IMR-90 (cell line): ENCODE data around the gene PRXL2B. TPM values are rescaled to one million over a fixed set of nuclear protein-coding genes. Genes with fewer than 3 reads are reported as not detected.

Experiments used
- ATAC-seq: fragments of 200-7000 bp; cut with Tn5 transposase; 2 replicates; pipeline ENCODE4 v1.9.1; 2020; ENCODE audit warnings: low read depth, mild to moderate bottlenecking, moderate library complexity
- BruUV-seq: library from RNA; stranded (reverse); fragments of 400-500 nt; replicated peaks from 2 replicates; lab custom pipeline; 2021; lab: Mats Ljungman, UMichigan
- CTCF ChIA-PET: fragments of 300-600 bp; formaldehyde crosslinking; extraction: SDS; loops from one replicate; lab custom pipeline; 2021; ENCODE audit warnings: antibody characterized with exemption; lab: Yijun Ruan, JAX
- POLR2A ChIA-PET: fragments of 300-600 bp; sonication (Branson Sonifier 250); formaldehyde crosslinking; loops from one replicate; lab custom pipeline; 2022; ENCODE audit warnings: antibody characterized with exemption; ENCODE audit not compliant: unreplicated experiment; lab: Charles Lee
- DNase-seq: peaks from one replicate; pipeline ENCODE4 v3.0.0; 2013
- H2AFZ ChIP-seq: replicated peaks from 2 replicates; pipeline ENCODE3; 2013; ENCODE audit warnings: low read length, mild to moderate bottlenecking; ENCODE audit not compliant: poor library complexity
- H2AK5ac ChIP-seq: 2 replicates; pipeline ENCODE4 v1.6.1; 2013; ENCODE audit warnings: low read depth, low read length, inconsistent platforms
- H2AK9ac ChIP-seq: replicated peaks from 2 replicates; pipeline ENCODE3; 2013; ENCODE audit warnings: mild to moderate bottlenecking, low read depth, low read length, moderate library complexity; ENCODE audit not compliant: poor library complexity
- H2BK120ac ChIP-seq: 2 replicates; pipeline ENCODE4 v1.6.1; 2013; ENCODE audit warnings: low read depth, low read length, inconsistent platforms
- H2BK15ac ChIP-seq: 3 replicates; pipeline ENCODE4 v1.6.1; 2013; ENCODE audit warnings: low read depth, low read length, inconsistent platforms
- H2BK20ac ChIP-seq: 2 replicates; pipeline ENCODE4 v1.6.1; 2013; ENCODE audit warnings: low read depth, mild to moderate bottlenecking, inconsistent platforms, low read length, moderate library complexity
- H2BK5ac ChIP-seq: 2 replicates; pipeline ENCODE4 v1.6.1; 2013; ENCODE audit warnings: mild to moderate bottlenecking, low read depth, low read length, inconsistent platforms; ENCODE audit not compliant: poor library complexity, severe bottlenecking
- H3K14ac ChIP-seq: replicated peaks from 2 replicates; pipeline ENCODE4 v1.6.1; 2013; ENCODE audit warnings: low read depth, low read length, inconsistent platforms
- H3K18ac ChIP-seq: 2 replicates; pipeline ENCODE4 v1.6.1; 2013; ENCODE audit warnings: low read depth, low read length, control low read depth
- H3K23ac ChIP-seq: 2 replicates; pipeline ENCODE4 v1.6.1; 2013; ENCODE audit warnings: low read depth, low read length, inconsistent platforms
- H3K27ac ChIP-seq: 2 replicates; pipeline ENCODE4 v1.5.1; 2013; ENCODE audit warnings: mild to moderate bottlenecking, control low read depth, low read length; ENCODE audit not compliant: insufficient read depth
- H3K27me3 ChIP-seq: 2 replicates; pipeline ENCODE4 v1.6.1; 2013; ENCODE audit warnings: low read length; ENCODE audit not compliant: control insufficient read depth, insufficient read depth
- H3K36me3 ChIP-seq: 2 replicates; pipeline ENCODE4 v1.6.1; 2013; ENCODE audit warnings: low read length, mixed read lengths; ENCODE audit not compliant: control insufficient read depth, insufficient read depth
- H3K4ac ChIP-seq: 2 replicates; pipeline ENCODE4 v1.6.1; 2013; ENCODE audit warnings: low read depth, low read length, inconsistent platforms
- H3K4me1 ChIP-seq: 2 replicates; pipeline ENCODE4 v1.6.1; 2013; ENCODE audit warnings: low read length, mixed read lengths; ENCODE audit not compliant: control insufficient read depth, insufficient read depth
- H3K4me2 ChIP-seq: 2 replicates; pipeline ENCODE4 v1.6.1; 2013; ENCODE audit warnings: low read depth, mild to moderate bottlenecking, control low read depth, low read length, moderate library complexity
- H3K4me3 ChIP-seq: 2 replicates; pipeline ENCODE4 v1.5.1; 2013; ENCODE audit warnings: low read depth, mild to moderate bottlenecking, control low read depth, low read length, moderate library complexity; ENCODE audit not compliant: insufficient read depth
- H3K56ac ChIP-seq: 2 replicates; pipeline ENCODE4 v1.6.1; 2013; ENCODE audit warnings: low read length, inconsistent platforms; ENCODE audit not compliant: insufficient read depth; ENCODE audit errors: extremely low read depth
- H3K79me1 ChIP-seq, 2 experiments: 2 replicates each; pipeline ENCODE4 v1.6.1; 2013; ENCODE audit warnings: low read length in 2 of 2, inconsistent platforms in 1 of 2, low read depth in 1 of 2
- H3K9ac ChIP-seq: 2 replicates; pipeline ENCODE4 v1.6.1; 2013; ENCODE audit warnings: low read depth, low read length, control low read depth
- H3K9me1 ChIP-seq: 2 replicates; pipeline ENCODE4 v1.6.1; 2013; ENCODE audit warnings: low read length, inconsistent platforms; ENCODE audit not compliant: insufficient read depth
- H3K9me3 ChIP-seq: 2 replicates; pipeline ENCODE4 v1.6.1; 2013; ENCODE audit warnings: low read length; ENCODE audit not compliant: control insufficient read depth, insufficient read depth
- H4K20me1 ChIP-seq: 2 replicates; pipeline ENCODE4 v1.6.1; 2013; ENCODE audit warnings: low read length, inconsistent platforms; ENCODE audit not compliant: insufficient read depth
- H4K5ac ChIP-seq: 2 replicates; pipeline ENCODE4 v1.6.1; 2013; ENCODE audit warnings: mild to moderate bottlenecking, low read depth, low read length, control low read depth
- H4K8ac ChIP-seq, 2 experiments: 2 replicates each; pipeline ENCODE4 v1.6.1; 2013; ENCODE audit warnings: low read depth in 2 of 2, low read length in 2 of 2, control low read depth in 1 of 2, inconsistent platforms in 1 of 2
- H4K91ac ChIP-seq: 2 replicates; pipeline ENCODE4 v1.6.1; 2013; ENCODE audit warnings: low read depth, low read length, inconsistent platforms; ENCODE audit not compliant: insufficient read depth
- BHLHE40 ChIP-seq: fragments of 150-350 bp; IDR thresholded peaks from 2 replicates; pipeline ENCODE4 v1.6.1; 2016; ENCODE audit warnings: mild to moderate bottlenecking, low read depth, low read length
- CEBPB ChIP-seq: IDR thresholded peaks from 2 replicates; pipeline ENCODE4 v1.6.1; 2012; ENCODE audit warnings: low read depth, low read length, improper control_type of control experiment
- CHD1 ChIP-seq: IDR thresholded peaks from 2 replicates; pipeline ENCODE4 v1.6.1; 2012; ENCODE audit warnings: low read depth, low read length, improper control_type of control experiment
- FOS ChIP-seq: fragments of 150-350 bp; IDR thresholded peaks from 2 replicates; pipeline ENCODE4 v1.6.1; 2016; ENCODE audit warnings: low read depth, low read length
- MAFK ChIP-seq: IDR thresholded peaks from 2 replicates; pipeline ENCODE4 v1.6.1; 2012; ENCODE audit warnings: low read depth, low read length, improper control_type of control experiment
- MAZ ChIP-seq: IDR thresholded peaks from 2 replicates; pipeline ENCODE4 v1.6.1; 2012; ENCODE audit warnings: low read depth, mild to moderate bottlenecking, low read length, improper control_type of control experiment, moderate library complexity, borderline replicate concordance
- NFE2L2 ChIP-seq: fragments of 150-350 bp; IDR thresholded peaks from 2 replicates; pipeline ENCODE4 v1.6.1; 2016; ENCODE audit warnings: low read depth, mild to moderate bottlenecking, low read length
- POLR2A ChIP-seq: IDR thresholded peaks from 2 replicates; pipeline ENCODE4 v1.6.1; 2012; ENCODE audit warnings: mild to moderate bottlenecking, low read depth, low read length
- RAD21 ChIP-seq: IDR thresholded peaks from 2 replicates; pipeline ENCODE4 v1.6.1; 2012; ENCODE audit warnings: low read length, improper control_type of control experiment
- RCOR1 ChIP-seq: IDR thresholded peaks from 2 replicates; pipeline ENCODE4 v1.6.1; 2012; ENCODE audit warnings: mild to moderate bottlenecking, low read length, improper control_type of control experiment; ENCODE audit not compliant: insufficient replicate concordance
- RFX5 ChIP-seq: IDR thresholded peaks from 2 replicates; pipeline ENCODE4 v1.8.0; 2012; ENCODE audit warnings: low read depth, mild to moderate bottlenecking, low read length, moderate library complexity
- SMC3 ChIP-seq: fragments of 150-350 bp; IDR thresholded peaks from 2 replicates; pipeline ENCODE4 v1.6.1; 2016; ENCODE audit warnings: low read depth, mild to moderate bottlenecking, antibody characterized with exemption, low read length, moderate library complexity
- WGBS, 2 experiments: methylation state at CpG; one replicate each; pipeline versions ENCODE4 v1.1.5 to v1.1.7; 2013; ENCODE audit warnings: missing lambda C conversion rate in 2 of 2; ENCODE audit not compliant: insufficient read length in 1 of 2; ENCODE audit errors: extremely low coverage in 2 of 2; 5-methylcytosine and 5-hydroxymethylcytosine counted together
- dilution Hi-C: fragments of 300-500 bp; cut with HindIII; formaldehyde crosslinking; loops from one replicate; pipeline ENCODE4 v1.14.3; 2018; ENCODE audit warnings: low sequenced_read_pairs; ENCODE audit not compliant: unreplicated experiment
- in situ Hi-C: fragments of 300-500 bp; cut with MboI; formaldehyde crosslinking; loops from 3 replicates; pipeline ENCODE4 v1.14.3; 2019; ENCODE audit warnings: low sequenced_read_pairs, inconsistent platforms, mixed read lengths
- intact Hi-C: fragments of 100-400 bp; cut with micrococcal nuclease; formaldehyde crosslinking; loops from 2 replicates; pipeline ENCODE4 v1.10.0; 2022
- polyA plus RNA-seq, 3 experiments: library from polyadenylated mRNA; depleted of rRNA; stranded (reverse); fragments of >200 nt; gene quantifications; 2 replicates each; pipeline ENCODE4 v1.2.3, GENCODE V29; 2012; ENCODE audit warnings: low replicate concordance in 1 of 3
- total RNA-seq: library from RNA; depleted of rRNA; stranded (reverse); fragments of >200 nt; gene quantifications from 2 replicates; pipeline ENCODE4 v1.2.3, GENCODE V29; 2012
- TF ChIP-seq, protein P1 (sequence below): fragments of 150-350 bp; IDR thresholded peaks from 2 replicates; pipeline ENCODE4 v1.6.1; 2016; ENCODE audit warnings: low read depth, mild to moderate bottlenecking, low read length, moderate library complexity, borderline replicate concordance
- TF ChIP-seq, protein P2 (sequence below): conservative IDR thresholded peaks from 2 replicates; pipeline ENCODE4 v1.5.1; 2012; ENCODE audit warnings: mild to moderate bottlenecking, low read depth, low read length, improper control_type of control experiment
- TF ChIP-seq, protein P3 (sequence below): fragments of 150-350 bp; IDR thresholded peaks from 2 replicates; pipeline ENCODE4 v1.6.1; 2017; ENCODE audit warnings: mild to moderate bottlenecking, antibody characterized with exemption, low read length, low read depth

PRXL2B gene
- total and polyA plus RNA-seq, 2 of the 4 experiments (the other 2 are of a cell fraction) = 10.9 to 22.3 TPM

DNA sequence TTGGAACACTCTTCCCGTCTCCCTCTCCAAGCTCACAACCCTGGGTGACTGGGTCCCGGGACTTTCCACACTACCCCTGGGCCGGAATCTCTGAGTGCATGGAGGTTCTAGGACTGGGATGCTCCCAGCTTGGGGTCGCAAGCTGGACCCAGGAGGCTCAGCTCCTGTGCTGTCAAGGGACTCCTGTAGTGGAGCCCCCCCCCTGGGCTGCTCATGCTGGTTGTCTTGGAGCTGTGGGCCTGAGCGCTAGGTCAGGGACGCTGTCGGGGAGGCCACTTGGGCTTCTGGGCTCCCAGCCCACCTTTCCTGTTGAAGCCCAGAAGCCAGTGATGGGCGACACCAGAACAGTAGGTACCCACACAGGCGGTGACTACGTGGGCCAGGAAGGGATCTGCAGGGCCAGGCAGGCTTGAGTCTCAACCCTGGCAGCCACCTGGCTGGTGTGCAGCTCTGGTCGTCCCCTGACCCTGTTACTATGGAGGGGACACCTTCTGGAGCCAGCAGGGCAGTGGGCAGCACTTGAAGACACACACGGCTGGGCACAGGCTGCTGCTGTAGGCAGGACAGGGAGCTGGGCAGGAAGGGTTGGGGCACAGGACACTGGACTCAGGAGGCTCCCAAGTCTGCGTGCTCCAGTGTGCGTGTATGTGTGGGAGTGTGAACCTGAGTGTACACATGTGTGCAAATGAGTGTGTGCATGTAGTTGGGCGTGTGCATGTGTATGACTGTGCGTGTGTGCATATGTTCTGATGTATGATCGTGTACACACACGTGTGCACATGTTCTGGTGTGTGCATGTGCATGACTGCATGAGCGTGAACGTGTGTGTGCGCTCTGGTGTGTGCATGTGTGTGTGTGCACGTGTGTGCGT, 43.3 kb downstream of the PRXL2B start:
- no peaks in the 10 kb centered on the region for H4K20me1 ChIP-seq
- no peak overlapping the region for H3K56ac ChIP-seq
- H4K91ac ChIP-seq = no peak overlapping the region
- peaks cover 12% of the 10 kb centered on the region for H3K27me3 ChIP-seq
- ChIA-PET CTCF (no interaction called here), POLR2A (no interaction called here)
- H3K9ac ChIP-seq = no peak overlapping the region
- no peak overlapping the region for H2AK9ac ChIP-seq
- H3K4me1 ChIP-seq = no peaks in the 10 kb centered on the region
- no peak overlapping the region for H2BK5ac ChIP-seq
- no peak overlapping the region for H2AFZ ChIP-seq
- no peaks in the 10 kb centered on the region for H3K9me1 ChIP-seq
- no peak overlapping the region for H2BK15ac ChIP-seq
- no peak overlapping the region for H4K8ac ChIP-seq
- H3K4me3 ChIP-seq = no peak overlapping the region
- DNase-seq (no peak), ATAC-seq (no peak)
- no peak overlapping the region for H3K18ac ChIP-seq
- in situ Hi-C loops (no loop called here), dilution Hi-C loops (no loop called here), intact Hi-C loops (no loop called here)
- WGBS, 2 experiments = 87% methylated on average over 14 of the region's 23 CpGs; no CpG with 5 or more reads in 1 of the 2 experiments
- no TSS peak for BruUV-seq
- H3K14ac ChIP-seq = no peak overlapping the region
- H4K5ac ChIP-seq = no peak overlapping the region
- no peak overlapping the region for H3K4ac ChIP-seq
- no peak overlapping the region for H3K27ac ChIP-seq
- no peaks in the 10 kb centered on the region for H3K79me1 ChIP-seq
- no peak overlapping the region for H2AK5ac ChIP-seq
- no peak overlapping the region for H3K4me2 ChIP-seq
- H3K36me3 ChIP-seq = no peaks in the 10 kb centered on the region
- no peak overlapping the region for H3K23ac ChIP-seq
- H3K9me3 ChIP-seq = no peaks in the 10 kb centered on the region
- no peak overlapping the region for H2BK120ac ChIP-seq
- no peak overlapping the region for H2BK20ac ChIP-seq
- TF ChIP-seq POLR2A = no peak
- no peak for TF ChIP-seq BHLHE40
- TF ChIP-seq RCOR1 = no peak
- no peak for TF ChIP-seq CHD1
- TF ChIP-seq, protein P1, sequence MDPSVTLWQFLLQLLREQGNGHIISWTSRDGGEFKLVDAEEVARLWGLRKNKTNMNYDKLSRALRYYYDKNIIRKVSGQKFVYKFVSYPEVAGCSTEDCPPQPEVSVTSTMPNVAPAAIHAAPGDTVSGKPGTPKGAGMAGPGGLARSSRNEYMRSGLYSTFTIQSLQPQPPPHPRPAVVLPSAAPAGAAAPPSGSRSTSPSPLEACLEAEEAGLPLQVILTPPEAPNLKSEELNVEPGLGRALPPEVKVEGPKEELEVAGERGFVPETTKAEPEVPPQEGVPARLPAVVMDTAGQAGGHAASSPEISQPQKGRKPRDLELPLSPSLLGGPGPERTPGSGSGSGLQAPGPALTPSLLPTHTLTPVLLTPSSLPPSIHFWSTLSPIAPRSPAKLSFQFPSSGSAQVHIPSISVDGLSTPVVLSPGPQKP = no peak
- TF ChIP-seq FOS = no peak
- no peak for TF ChIP-seq RAD21
- TF ChIP-seq CEBPB = no peak
- no peak for TF ChIP-seq RFX5
- TF ChIP-seq MAFK = no peak
- TF ChIP-seq, protein P2, sequence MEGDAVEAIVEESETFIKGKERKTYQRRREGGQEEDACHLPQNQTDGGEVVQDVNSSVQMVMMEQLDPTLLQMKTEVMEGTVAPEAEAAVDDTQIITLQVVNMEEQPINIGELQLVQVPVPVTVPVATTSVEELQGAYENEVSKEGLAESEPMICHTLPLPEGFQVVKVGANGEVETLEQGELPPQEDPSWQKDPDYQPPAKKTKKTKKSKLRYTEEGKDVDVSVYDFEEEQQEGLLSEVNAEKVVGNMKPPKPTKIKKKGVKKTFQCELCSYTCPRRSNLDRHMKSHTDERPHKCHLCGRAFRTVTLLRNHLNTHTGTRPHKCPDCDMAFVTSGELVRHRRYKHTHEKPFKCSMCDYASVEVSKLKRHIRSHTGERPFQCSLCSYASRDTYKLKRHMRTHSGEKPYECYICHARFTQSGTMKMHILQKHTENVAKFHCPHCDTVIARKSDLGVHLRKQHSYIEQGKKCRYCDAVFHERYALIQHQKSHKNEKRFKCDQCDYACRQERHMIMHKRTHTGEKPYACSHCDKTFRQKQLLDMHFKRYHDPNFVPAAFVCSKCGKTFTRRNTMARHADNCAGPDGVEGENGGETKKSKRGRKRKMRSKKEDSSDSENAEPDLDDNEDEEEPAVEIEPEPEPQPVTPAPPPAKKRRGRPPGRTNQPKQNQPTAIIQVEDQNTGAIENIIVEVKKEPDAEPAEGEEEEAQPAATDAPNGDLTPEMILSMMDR = no peak
- TF ChIP-seq, protein P3, sequence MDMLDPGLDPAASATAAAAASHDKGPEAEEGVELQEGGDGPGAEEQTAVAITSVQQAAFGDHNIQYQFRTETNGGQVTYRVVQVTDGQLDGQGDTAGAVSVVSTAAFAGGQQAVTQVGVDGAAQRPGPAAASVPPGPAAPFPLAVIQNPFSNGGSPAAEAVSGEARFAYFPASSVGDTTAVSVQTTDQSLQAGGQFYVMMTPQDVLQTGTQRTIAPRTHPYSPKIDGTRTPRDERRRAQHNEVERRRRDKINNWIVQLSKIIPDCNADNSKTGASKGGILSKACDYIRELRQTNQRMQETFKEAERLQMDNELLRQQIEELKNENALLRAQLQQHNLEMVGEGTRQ = no peak
- TF ChIP-seq SMC3 = no peak
- no peak for TF ChIP-seq NFE2L2
- no peak for TF ChIP-seq MAZ
